ENCODE results near the gene NKIRAS2. TPM values are rescaled to one million over a fixed set of nuclear protein-coding genes. Genes with fewer than 3 reads are reported as not detected.

The NKIRAS2 gene
- total RNA-seq: 19.5 and 26.0 TPM in 2 replicates

DNA sequence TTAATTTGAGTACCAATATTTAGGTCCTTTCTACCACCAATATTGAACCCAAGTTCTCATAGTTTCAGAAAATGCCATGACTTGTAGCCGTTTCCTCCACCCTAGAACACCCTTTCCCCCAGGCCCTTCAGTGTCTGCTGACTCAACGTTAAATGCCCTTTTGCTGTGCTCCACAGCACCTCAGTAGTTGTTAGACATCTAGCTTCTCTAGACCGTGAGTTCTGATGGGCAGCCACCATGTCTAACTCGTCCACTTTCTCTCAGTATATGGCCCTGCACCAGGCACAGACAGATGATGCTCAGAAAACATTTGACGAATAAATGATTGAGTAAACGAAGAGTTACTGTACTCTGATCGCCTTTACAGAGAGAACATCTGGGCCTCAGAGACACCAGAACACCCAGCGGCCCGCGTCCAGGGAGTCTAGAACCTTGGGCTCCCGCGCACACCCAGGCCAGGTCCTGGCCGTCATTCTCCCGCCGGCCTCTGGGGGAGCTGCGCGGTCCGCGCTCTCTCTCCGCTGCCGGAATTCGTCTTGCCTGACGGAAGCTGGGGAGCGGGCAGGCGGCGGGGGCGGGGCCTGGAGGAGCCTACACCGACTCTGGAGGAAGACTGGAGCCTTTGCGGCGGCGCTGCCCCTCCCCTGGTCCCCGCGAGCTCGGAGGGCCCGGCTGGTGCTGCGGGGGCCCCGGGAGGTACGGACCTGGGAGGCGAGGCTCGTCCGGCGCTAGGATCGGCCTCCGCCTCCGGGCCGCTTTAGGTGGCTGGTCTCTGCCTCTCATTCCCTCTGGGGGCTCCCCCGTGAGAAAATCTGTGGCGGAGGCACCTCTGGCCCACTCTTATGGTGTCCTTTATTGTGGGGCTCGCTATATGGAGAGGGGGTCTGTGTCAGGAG is at the start of gene NKIRAS2:
TSS of gene NKIRAS2 (plus strand) at position 582 of the 896 bp plus-strand sequence. CDS start 1,488 bp downstream, outside the sequence.

DNA sequence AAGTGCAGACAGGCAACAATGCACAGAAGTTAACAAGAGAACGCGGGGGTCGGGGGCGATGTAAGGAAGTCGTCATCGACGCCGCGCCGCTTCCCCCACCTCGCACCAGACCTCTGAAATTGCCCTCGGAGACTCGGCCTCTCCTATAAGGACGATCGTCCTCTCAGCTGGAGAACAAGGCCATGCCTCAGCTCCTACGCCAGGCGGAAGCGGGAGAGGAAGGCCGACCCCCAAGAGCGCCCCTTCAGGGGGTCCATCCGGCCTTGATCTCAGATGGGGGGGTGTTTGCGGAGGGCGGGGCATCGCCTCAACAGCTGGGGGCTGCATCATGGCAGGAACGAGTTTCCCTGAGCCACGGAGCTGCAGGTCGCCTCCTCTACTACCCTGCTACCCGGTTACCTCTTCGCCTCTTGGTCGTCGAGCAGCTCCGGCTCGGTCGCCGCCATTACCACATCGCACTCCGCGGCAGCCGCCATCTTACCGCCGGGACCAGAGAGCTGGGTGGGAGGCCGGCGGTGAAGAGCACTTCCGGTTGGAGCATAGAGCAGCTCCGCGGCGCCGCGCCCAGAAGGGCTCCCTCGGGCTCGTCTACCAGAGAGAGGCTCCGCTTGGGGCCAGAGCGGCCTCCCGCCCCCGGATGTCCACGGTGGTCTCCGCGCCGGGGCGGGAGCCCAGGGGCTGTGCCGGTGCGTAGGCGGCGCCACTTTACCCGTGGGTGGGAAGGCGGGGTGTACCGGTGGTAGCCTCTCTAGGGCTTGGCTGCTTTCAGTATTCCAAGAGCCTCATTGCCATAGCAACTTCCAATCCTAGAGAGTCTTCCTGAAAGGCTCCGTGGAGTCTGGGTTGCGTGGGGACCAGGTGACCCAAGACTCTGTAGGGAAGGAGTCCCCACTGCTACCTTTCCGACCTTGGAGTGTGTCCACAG is 2.7 kb upstream of the NKIRAS2 start, which contains the start of gene DNAJC7:
TSS of gene DNAJC7 (minus strand) at position 499 of the 925 bp plus-strand sequence. CDS start at position 476, 23 bp downstream.

DNA sequence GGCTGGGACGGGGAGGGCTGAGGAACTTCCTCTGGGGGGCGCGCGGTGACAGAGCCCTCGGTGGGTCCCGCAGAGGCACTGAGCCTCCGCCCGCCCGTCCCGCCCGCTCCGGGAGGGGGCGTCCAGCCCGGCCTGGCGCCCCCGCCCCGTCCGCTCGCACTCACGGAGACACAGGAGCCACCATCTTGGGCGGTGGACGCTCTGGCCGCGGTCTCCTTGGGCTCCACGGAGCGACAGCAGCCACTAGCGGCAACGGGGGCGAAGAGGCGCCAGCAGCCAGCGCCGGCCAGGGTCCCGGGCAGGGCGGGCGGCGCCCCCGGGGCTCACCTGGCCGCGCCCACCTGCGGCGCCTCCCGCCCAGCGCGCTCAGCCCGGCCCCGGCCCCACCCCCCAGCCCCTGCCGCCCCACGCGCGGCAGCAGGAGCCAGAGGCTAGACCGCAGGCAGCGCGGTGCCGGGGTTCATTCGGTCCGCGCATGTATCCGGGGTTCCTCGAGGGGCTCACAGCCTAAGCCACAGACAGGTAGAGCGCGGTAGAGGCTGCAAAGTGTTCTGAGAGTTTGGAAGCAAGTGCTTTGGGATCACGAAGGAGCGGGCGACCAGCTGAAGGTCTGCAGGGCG is 30.6 kb downstream of the NKIRAS2 start, which contains the start of gene C17orf113:
TSS of gene C17orf113 (minus strand) at position 209 of the 620 bp plus-strand sequence. CDS start 7,225 bp downstream, outside the sequence.

Other genes starting within 250 kb of the NKIRAS2 start
- 0.98 and 3.7 TPM in 2 replicates for gene JUP, start 233.4 kb upstream of the NKIRAS2 start, total RNA-seq
- gene P3H4, start 208.1 kb upstream of the NKIRAS2 start, total RNA-seq: 38.6 and 42.0 TPM in 2 replicates
- gene FKBP10, start 207.1 kb upstream of the NKIRAS2 start, total RNA-seq: 239 and 240 TPM in 2 replicates
- gene NT5C3B, start 183.9 kb upstream of the NKIRAS2 start, total RNA-seq: 43.4 and 61.7 TPM in 2 replicates
- under 0.01 and 0.37 TPM in 2 replicates for gene KLHL10, start 182.3 kb upstream of the NKIRAS2 start, total RNA-seq
- 19.1 and 30.3 TPM in 2 replicates for gene KLHL11, start 154.7 kb upstream of the NKIRAS2 start, total RNA-seq
- 233 and 404 TPM in 2 replicates for gene ACLY, start 101.1 kb upstream of the NKIRAS2 start, total RNA-seq
- 0.37 and 0.59 TPM in 2 replicates for gene ODAD4, start 89.5 kb upstream of the NKIRAS2 start, total RNA-seq
- gene CNP, start 53.3 kb upstream of the NKIRAS2 start, total RNA-seq: 48.5 and 54.0 TPM in 2 replicates
- 64.3 and 78.8 TPM in 2 replicates for gene DNAJC7, start 2.7 kb upstream of the NKIRAS2 start, total RNA-seq
- under 0.01 and 0.37 TPM in 2 replicates for gene C17orf113, start 30.5 kb downstream of the NKIRAS2 start, total RNA-seq
- gene ZNF385C, start 78.4 kb downstream of the NKIRAS2 start, total RNA-seq: not detected in 2 replicates
- gene DHX58, start 92.6 kb downstream of the NKIRAS2 start, total RNA-seq: 4.5 and 7.0 TPM in 2 replicates
- 13.6 and 15.6 TPM in 2 replicates for gene KAT2A, start 101.3 kb downstream of the NKIRAS2 start, total RNA-seq
- gene HSPB9, start 102.7 kb downstream of the NKIRAS2 start, total RNA-seq: not detected in 2 replicates
- gene RAB5C, start 134.9 kb downstream of the NKIRAS2 start, total RNA-seq: 86.7 and 87.2 TPM in 2 replicates
- gene KCNH4, start 161.1 kb downstream of the NKIRAS2 start, total RNA-seq: not detected in 2 replicates
- not detected in 2 replicates for gene HCRT, start 165.4 kb downstream of the NKIRAS2 start, total RNA-seq
- gene GHDC, start 174.4 kb downstream of the NKIRAS2 start, total RNA-seq: 9.0 and 15.1 TPM in 2 replicates